HG02885 (cell line): ENCODE results near the gene NEURL2.
"Not testable (repeated sequence)": the region's sequence is repeated elsewhere in the genome, so short reads cannot be mapped to it uniquely, and the experiment has no call there.

Source experiments
- ATAC-seq: cut with Tn5 transposase; IDR thresholded peaks from one replicate; pipeline ENCODE4 v1.9.1; 2021; ENCODE audit warnings: mild to moderate bottlenecking; ENCODE audit not compliant: unreplicated experiment, poor library complexity

The NEURL2 gene

GRCh38 chr20:45878076-45878761, 12.8 kb downstream of the NEURL2 start:
- ATAC-seq: no peak

DNA sequence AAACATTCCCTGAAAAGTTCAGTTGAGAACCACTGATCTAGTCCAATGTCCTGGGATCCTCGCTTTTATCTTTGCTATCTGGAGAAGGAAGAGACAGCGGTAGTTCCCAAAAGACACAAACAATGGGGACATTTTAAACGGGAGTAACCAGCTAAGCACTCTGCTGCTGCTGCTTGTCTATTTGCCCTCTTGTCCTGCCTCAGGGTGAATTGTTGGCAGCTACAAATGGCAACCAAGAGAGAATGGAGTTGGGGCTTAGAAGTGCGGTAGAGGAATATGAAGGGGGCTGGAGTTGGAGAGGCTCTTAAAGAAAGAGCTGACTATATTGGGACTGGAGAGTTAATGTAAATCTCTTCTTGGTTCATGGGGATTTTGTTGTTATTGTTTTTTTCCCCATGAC, 16.4 kb downstream of the NEURL2 start:
- ATAC-seq: no peak

DNA sequence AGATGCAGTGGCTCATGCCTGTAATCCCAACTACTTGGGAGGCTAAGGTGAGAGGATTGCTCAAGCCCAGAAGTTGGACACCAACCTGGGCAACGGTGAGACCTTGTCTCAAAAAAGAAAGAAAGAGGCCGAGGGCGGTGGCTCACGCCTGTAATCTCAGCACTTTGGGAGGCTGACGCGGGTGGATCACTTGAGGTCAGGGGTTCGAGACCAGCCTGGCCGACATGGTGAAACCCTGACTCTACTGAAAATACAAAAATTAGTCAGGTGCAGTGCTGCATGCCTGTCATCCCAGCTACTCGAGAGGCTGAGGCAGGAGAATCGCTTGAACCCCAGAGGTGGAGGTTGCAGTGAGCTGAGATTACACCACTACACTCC, 16.9 kb downstream of the NEURL2 start:
- ATAC-seq: not testable (repeated sequence)

- ATAC-seq: no peak
Measured at GRCh38 chr20:45873409-45874103, 17.5 kb downstream of the NEURL2 start.

DNA sequence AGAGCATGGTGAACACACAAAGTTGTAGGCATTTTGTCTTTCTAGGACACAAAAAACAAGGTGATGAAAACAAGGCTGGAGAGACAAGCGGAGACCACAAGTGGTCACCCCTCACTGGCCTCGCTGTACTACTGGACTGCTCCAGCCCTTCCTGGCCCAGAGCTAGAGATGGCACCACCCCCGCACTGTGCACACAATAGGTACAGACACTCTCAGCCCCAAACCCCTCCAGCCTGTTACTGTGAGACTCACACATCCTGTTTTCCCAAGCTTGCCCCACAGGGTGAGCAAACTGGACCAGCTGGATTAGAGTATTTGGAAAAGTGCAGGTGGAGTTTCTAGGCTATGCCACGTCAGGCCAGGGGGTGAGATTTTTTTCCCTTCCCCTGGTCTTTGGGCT, 18.4 kb downstream of the NEURL2 start:
- no peak for ATAC-seq

DNA sequence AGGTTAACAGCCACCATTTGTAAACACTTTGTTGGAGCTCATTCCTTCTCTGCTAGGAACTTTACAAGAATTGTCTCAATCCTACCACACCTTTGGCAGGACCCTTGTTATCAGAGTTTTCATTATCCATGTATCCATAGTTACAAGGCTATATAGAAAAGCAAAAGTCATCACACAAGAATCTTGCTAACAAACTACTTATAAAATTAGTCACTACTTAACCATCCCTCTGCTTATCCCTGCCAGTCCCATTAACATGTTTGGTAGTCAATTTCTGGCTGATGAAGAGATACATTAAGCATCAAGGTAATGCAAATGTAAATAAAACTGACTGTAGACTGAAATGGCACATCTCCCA, 23.2 kb downstream of the NEURL2 start:
- no peak for ATAC-seq

- no peak for ATAC-seq
Measured at GRCh38 chr20:45867136-45867818, 23.7 kb downstream of the NEURL2 start.

DNA sequence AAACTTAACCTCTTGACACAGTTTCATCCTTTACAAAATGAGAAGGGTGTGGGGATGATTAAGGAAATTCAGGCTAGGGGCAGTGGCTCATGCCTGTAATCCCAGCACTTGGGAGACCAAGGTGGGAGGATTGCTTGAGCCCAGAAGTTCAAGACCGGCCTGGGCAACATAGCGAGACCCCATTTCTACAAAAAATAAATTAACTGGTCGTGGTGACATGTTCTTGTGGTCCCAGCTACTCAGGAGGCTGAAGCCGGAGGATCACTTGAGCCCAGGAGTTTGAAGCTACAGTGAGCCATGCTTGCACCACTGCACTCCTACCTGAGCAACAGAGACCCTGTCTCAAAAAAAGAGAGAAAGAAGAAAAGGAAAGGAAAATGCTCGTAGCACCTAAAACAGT, 24.6 kb downstream of the NEURL2 start:
- ATAC-seq: no peak

DNA sequence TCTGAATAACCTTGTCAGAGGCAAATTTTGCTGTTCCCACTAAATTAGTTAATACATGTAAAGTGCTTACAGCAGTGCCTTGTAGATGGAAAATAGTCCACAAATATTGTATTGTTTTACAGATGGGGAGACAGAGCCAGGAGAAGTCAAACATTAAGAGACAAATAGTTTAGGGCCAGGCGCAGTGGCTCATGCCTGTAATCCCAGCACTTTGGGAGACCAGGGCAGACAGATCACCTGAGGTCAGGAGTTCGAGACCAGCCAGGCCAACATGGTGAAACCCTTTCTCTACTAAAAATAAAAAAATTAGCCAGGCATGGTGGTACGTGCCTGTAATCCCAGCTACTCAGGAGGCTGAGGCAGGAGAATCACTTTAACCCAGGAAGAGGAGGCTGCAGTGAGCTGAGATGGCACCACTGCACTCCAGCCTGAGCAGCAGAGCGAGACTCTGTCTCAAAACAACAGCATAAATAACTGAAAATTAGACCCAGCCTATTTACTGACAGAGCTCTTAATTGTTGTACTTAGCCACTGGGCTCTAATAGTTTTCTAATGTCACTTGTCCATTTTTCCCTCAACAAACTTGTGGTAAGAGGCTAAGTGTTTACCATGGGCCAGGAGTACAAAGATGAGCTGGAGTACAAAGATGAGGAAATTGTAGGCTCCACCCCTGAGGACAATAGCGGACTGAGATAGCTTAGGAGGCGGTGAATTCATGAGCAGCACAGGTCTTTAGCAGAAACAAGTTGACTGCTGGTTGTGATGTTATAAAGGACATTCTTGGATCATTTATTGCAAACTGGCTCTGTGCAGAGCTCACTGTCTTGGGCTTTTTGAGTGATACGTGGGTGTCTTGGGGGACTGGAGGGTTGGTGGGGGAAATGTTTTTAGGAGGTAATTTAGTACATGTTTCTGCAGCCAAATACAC, 27.2 kb downstream of the NEURL2 start:
- ATAC-seq: no peak

GRCh38 chr20:45861221-45862075, 29.6 kb downstream of the NEURL2 start:
- no peak for ATAC-seq

DNA sequence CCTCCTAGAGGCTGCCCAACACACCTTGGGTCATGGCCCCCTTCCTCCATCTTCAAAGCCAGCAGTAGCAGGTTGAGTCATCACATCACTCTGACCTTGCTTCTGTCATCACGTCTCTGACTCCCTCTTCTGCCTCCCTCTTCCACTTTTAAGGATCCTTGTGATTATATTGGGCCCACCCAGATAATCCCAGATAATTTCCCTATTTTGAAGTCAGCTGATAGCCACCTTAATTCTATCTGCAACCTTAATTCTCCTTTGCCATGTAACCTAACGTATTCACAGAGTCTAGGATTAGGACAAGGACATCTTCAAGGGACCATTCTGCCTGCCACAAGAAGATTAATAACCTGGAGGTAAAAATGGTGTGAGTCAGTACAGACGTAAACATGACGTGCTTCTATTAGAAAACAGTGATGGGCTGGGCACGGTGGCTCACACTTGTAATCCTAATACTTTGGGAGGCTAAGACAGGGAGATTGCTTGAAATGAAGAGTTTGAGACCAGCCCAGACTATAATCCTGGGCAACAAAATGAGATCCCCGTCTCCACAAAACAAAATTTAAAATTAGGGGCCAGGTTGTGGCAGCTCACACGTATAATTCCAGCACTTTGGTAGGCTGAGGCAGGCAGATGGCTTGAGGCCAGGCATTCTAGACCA, 30.3 kb downstream of the NEURL2 start:
- ATAC-seq: no peak

DNA sequence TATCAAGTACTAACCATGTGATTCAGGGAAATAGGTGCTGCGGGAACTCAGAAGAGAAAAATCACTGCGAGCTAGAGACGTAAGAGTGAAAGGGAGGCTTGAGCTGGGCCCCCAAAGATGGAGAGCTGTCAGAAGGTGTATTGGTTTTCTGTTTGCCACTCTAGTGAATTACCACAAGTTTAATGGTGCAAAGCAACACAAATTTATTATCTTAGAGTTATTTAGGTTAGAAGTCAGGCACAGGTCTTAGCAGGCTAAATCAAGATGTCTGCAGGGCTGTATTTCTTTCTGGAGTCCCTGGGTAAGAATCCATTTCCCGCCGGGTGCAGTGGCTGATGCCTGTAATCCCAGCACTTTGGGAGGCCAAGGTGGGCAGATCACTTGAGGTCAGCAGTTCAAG, 31.1 kb downstream of the NEURL2 start:
- ATAC-seq: no peak

GRCh38 chr20:45857882-45858216, 33.2 kb downstream of the NEURL2 start:
- ATAC-seq: peak; percentile 20

DNA sequence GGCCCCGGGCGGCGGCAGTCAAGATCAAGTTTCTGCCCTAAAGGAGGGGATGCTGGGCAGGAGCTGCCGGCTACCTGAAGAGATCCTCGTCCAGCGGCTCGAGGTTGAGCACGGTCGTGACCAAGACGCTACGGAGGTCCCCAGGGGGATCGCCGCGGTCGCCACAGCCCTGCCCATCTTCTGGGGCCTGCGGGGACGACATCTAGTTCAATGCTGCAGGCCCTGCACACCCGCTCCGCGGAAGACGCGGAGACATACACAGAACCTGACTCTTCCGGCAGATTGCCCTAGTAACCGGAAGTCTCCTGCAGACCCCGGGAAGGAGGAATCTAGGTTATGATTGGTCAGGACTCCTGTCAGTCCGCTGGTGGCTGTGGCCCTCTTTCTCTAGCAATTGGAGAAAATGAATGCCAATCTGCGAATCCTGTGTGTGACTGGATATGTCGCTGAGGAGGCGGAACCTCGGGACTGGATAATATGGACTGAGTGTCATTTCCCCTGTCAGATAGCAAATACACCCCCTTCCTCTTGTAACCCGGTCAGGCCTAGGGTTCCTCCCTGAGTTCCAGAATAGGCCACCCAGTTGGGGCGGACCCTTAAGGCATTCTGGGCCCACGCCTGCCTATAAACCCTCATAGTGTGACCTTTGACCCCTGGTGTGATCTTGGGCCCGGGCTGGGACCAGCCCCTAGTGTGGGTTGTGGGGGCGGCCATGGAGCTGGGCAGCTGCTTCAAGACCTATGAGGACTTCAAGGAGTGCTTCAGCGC, 33.7 kb downstream of the NEURL2 start, which contains the start of the genes ACOT8 and ZSWIM3:
ACOT8 (minus strand) TSS at position 279 of the 768 bp plus-strand sequence; CDS start at position 202, 77 bp downstream.
ZSWIM3 (plus strand) TSS at position 501 of the 768 bp plus-strand sequence; CDS start at position 713, 212 bp downstream.
- peak; percentile 93 for ATAC-seq

DNA sequence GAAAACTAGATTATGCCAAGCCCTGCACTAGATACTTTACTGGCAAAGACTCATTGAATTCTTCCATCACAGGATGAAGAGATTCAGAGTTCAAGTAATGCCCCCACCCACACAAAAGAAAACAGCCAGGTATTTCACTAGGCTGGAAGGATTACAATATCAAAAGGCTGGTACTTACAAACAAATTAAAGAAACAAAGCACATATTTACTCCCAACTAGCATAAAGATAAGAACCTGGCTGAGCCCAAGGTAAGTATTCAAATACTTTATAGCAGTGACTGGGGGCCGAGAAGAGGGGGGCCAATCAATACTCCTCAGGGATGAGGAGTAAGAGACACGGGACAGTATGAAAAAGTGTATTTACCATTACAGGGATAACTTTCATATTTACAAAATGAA, 37.5 kb downstream of the NEURL2 start:
- no peak for ATAC-seq

DNA sequence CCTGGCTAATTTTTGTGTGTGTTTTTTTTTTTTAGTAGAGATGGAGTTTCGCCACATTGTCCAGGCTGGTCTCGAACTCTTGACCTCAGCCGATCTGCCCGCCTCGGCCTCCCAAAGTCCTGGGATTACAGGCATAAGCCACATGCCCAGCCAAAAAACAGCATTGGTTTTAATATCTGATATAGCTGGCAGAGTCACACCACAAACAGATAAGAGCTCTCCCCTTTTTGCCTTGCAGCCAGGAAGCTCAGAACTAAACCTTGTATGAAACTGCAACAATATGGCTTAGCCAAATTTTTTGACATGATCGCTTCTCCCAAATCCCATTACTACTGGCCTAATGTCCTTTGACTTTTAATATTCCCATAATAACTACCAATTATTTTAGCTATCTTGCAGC, 38.7 kb downstream of the NEURL2 start:
- ATAC-seq: no peak

DNA sequence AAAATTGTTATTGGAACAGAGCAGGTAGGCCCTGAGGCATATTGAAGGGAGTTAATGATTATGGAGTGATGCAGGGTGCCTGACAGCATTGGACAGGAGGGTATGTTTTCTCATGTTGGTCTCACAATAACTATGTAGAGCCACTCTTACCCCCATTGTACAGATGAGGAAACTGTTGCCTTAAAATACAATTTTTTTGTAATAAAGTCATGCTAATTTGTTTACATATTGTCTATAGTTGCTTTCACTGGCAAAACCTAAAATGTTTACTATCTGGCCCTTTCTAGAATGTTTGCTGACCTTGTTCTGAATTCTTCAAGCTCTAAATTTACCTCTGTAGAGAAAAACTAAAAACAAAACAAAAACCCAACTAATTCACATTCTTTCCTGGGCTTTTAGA, 39.5 kb downstream of the NEURL2 start:
- no peak for ATAC-seq

DNA sequence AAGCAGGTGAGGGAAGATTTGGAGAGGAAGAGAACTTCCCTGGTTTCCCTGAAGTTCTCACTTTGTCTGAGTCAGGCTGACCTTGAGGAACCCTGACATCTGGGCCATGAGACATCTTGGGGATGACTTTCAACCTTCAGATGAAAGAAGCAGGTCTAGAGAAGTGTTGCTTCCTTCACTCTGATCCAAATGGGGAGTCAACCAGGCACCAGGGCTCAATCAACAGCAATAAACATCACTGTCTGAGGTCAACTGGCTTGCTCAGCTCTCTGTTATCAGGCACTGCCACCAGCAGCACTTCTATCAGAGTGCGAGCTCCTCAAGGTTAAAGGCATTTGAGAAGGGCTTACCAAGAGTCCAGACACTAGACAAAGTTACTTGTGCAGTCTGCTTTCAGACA, 40.1 kb downstream of the NEURL2 start:
- no peak for ATAC-seq
